Cortex of kidney (tissue), 1 donor: ENCODE results near the gene CX3CR1.
"Not testable (repeated sequence)": the region's sequence is repeated elsewhere in the genome, so short reads cannot be mapped to it uniquely, and the experiment has no call there.

ENCODE experiments used
- DNase-seq: peaks from one replicate; lab custom pipeline; 2025; lab: John Stamatoyannopoulos, UW

The CX3CR1 gene

DNA sequence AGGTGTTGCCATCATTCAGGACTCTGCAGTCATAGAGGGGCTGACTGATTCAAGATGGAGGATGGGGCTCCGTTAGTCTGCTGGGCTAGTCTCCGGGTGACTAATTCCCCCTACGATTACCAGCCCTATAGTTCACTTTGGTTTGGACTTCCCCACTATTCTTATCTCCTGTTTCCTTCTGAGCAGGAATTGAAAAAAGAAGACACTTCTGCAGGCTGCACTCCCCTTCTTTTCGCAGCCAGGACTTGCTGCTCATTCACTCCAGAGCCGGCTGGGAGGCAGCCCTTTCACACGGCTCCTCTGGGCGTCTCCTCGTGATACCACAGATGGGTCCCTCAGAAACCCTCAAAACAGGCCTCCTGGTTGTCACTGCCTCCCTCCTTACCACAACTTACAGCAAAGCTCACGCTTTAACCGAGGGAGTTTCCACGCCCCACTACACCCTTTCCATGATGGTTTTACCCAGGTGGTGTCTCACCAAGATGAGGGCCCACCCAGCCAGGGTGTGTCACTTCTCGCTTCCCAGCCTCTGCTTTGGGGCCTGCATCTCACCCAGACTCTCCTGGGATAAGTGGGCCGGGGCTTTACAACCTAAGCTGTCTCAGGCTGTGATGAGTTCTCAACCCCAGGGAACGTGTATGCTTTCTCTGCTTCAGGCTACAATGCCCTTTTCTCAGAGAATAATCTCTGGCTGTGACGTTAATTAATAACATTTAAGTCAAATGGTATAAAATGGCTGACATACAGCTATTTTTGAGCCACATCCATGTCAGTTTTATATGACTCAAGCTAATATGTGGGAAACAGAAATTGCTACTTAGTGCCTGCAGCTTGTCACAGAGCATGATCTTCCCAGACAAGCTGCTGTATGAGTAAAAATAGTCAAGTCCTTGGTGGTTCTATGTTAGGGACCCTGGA, 11.9 kb downstream of the CX3CR1 start:
- DNase-seq, result no peak

DNA sequence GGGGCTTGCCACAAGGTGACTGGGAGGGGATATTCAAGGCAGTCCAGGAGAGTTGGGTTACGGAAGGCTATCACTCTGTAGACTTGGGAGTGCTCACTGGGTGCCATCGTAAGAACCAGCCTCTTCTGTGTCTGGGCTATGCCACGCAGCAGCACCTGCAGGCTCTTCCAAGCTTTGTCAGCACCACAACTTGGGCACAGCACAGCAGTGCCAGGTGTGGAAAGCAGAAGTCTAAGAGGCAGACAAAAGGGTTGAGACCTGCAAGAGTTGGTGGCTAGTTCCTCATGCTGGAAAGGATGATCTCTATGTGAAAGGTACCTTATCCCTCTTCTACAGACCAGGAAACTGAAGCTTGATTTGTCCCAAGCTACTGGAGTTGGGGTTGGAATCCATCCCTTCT, 15.8 kb downstream of the CX3CR1 start:
- no peak for DNase-seq

DNA sequence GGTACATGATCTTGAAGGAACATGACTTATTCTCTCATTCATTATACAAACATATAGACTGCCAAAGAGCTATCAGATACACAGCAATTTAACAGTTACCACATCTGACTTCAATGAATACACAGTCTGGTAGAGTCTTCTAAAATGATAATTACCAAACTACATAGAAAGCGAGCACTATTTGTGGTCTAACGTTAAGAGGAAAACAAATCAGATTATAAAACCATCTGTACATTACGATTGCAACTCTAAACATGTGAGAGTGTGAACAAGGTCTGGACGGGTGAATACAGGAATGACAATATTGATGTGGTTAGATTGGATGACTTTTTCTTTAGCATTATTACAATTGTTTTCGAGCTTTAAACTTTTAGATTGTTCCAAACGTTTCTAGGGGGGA, 16.3 kb downstream of the CX3CR1 start:
- DNase-seq, result no peak

DNA sequence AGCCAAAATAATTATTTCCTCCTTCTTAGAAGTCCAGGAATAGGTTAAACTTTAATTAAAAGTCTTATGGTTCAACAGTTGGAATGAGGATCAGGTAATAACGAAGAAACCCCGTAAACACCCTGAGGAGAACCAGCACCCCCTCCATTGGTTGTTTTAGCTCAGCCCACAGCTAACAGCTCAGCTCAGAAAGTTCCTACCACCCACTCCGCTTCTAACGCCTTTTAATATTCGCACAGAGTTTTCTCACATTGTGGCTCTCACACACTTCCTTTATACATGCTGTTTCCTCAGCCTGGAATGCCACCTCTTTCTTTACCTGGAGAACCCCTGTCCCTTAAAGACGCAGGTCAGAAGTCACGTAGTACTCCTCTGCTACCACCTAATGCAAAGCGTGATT, 17.0 kb downstream of the CX3CR1 start:
- DNase-seq, result no peak

DNA sequence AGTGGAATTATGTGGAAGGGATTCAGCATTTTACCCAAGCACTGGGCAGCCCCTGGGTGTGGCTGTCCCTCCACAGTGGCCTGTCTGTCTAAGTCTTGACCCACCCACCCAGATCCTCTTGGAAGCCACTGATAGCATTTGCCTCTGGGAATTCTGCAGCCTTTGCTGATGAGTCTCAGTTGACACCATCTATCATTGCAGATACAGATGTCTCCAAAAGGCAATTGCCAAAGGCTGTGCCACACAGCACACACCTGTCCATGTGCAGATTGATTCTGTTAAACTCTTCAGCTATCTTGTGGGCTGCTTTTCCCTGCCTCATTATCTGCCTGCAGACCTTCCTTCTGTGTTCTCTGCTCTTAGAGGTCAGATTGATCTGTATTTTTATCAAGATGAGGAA, 18.1 kb downstream of the CX3CR1 start:
- no peak for DNase-seq

DNA sequence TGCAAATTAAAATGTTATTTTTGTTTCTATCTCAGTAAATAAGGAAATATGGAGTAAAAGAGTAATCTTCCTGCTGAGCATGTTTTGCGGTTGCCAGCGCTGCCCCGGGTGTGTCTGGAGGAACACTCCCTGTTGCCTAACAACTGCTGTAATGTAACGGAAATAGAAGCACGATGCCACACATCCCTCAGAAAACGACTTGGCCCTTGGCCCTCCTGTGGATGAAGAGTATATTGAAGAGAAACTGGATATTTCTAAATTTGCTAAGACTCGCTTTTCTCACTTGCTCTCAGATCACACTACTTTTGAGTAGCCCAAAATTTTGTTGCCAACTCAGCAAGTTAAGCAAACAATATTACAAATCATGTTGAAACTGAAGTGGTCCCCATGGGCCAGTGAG, 18.9 kb downstream of the CX3CR1 start:
- no peak for DNase-seq

DNA sequence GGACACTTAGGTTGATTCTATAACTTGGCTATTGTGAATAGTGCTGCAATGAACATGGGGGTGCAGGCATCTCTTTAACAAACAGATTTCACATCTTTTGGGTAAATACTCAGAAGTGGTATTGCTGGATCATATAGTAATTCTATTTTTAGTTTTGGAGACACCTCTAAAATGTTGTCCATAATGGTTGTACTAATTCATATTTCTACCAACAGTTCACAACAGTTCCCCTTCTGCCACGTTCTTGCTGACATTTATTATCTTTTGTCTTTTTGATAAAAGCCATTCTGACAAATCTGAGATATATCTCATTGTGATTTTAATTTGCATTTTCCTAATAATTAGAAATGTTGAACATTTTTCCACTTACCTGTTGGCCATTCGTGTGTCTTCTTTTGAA, 19.5 kb downstream of the CX3CR1 start:
- no peak for DNase-seq

DNA sequence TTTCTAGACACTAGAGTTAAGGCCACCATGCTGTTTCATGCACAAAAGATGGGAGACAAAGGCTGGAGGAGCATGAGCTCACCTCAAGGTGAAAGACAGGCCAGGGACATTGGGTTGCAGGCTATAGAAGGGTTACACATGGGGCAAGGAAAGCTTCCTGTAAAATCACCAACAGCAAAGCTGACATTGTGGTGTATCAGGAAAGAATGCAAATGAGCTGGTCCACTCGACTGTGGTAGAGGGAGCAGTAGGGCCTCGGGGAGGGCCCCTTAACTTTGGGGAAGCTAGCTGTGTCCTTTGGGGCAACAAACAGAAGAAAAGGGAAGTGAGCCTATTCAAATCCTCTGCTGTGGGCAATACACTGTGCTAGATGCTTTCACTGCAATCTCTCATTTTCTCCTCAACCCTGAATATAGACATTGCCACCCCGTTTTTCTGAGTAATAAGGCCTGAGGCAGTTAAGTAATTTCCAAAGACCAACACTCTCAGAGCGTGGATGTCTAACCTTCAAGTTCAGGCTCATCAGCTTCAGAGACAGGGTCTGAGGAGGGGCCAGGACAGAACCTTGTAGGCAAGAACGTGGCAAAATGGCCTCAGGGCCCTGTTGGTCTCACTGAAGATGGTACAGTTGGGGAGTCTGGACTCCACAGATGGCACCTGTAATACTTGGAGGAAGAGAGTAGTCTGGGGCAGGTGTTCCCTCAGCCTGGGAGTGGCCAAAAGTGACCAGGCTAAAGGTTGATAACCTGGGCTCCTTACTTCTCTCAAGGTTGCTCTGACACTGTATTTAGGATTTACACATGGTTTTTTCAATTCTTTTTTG, 24.1 kb downstream of the CX3CR1 start:
- DNase-seq, result no peak

DNA sequence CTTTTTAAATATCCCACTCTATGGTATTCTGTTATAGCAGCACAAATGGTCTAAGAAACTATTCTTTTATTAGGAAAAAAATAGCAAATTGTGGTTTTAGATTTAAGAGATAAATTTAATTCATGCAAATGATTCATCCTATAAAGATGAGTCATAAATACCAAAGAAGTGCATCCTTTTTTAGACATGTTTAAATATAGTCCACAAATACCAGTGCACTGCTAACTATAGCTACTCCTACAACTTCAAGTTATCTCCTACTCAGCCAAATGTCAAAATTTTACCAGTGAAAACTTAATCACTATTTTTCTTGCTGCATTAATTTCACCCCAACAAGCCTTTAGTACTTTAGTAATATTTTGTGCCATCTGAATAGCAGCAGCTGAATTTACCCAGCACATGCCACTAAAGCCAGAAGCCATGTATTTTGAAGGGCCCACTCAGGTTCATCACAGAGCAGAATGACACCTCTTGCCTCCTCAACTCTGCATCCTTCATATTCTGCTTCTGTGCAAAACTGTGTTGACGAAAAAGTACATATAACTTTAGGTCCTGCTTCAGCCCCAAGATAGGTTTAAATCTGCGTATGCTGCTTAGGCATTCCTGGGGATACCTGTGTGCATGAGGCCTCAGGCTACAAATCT, 24.9 kb downstream of the CX3CR1 start:
- DNase-seq, result no peak

DNA sequence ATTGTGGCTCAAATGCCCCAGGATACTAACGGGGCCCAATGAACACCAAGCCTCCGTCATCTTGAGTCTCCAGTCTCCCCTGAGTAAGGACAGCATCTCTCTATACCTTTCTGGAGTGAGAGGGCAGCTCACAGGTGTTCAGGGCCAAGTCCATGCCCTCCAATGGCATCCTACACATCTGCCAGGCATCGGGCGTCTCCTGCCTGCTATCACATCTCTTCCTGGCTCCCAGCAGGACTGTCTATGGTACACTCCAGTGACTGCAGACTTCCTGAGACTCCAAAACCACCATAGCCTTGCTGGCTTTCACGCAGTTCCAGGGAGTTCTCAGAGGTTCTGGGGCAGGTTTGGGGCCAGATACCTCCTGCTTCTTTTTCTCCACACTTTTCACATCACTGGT, 28.3 kb downstream of the CX3CR1 start:
- DNase-seq, result no peak

DNA sequence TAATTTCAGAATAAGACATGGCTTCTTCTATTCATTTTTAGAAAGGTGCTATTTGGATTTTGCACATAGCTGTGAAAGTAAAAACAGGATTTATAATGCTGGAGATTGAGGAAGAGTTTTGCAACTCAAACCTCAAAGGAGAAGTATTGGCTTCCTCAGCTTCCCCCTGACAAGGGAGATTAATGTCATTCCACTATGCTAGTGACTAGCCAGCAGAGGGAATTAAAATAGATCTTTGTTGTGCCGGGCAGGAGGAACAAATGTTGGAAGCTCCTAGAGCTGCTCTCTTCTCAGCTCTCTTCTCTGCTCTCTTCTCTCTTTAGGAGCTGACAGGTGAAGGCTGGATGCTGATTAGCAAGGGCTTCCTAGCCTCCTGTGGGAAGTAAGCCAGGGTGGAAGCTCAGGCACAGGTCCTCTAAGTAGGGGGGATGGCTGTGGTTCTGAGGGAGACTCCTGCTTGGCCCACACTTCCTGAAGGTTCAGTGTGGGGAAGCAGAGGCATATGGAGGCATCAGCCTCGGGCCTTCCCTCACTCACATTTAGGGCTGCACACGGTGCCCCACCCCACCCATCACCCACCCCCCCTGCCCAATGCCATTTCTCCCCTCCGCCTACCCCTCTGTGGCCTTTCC, 29.6 kb downstream of the CX3CR1 start:
- DNase-seq, result no peak

DNA sequence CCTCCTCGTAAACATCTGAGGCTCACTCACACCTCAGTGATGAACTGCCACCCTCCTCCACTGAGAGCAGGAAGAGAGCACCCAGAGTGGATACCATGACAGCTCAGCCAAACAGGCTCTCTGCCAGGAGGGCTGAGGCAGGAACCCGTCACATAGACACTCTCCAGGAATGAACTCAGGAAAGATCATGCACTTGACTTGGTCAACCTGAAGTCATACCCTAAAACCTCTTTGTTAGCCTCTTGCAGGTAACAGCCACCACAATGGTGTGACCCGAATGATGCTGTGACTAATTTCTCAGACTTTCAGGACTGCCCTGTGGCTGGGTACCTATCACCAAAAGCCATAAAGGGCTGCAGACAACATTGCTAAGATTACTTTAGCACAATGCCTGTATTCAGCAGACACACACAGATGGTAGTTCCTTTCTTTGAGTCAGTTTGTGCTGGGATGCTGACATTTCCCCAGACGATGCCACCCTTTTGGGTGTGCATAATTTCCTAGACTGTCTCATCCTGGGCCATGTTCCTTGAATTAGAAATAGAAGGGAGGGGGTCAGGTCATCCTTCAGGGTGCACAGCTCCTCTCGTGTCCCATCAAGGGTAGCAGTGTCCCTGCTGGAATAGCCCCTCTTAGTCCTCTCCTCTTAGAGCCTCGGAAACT, 30.3 kb downstream of the CX3CR1 start:
- DNase-seq, result no peak

DNA sequence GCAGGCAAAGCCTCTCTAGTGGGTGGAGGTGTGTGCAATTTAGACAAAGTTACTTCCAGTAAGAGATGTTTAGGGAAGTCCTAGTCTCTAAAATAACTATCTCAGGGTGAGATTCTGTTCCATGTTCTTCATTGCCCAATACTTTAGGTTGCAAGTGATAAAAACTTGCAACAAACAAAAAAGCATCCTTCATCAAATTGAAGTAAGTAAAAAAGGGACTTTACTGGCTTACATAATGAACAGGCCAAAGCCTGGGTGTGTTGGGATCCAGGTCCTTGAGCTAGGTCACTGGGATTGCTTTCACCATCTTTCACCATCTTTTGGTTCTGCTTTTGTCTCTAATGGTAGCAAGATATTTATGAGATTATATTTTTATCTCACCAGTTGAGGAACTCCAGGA, 38.3 kb downstream of the CX3CR1 start:
- no peak for DNase-seq

DNA sequence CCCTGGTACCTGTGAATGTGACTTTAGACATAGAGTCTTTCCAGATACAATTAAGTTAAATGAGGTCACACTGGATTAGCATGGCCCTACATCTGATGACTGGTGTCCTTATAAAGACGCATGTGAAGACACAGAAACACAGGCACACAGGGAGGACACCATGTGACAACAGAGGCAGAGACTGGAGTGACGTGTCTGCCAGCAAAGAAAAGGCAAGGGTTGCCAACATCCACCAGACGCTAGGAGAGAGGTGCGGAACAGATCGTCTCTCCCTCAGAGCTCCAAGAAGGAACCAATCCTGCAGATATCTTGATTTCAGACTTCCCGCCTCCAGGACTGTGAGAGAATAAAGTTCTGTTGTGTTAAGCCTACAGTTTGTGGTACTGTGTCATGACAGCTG, 42.8 kb downstream of the CX3CR1 start:
- no peak for DNase-seq

DNA sequence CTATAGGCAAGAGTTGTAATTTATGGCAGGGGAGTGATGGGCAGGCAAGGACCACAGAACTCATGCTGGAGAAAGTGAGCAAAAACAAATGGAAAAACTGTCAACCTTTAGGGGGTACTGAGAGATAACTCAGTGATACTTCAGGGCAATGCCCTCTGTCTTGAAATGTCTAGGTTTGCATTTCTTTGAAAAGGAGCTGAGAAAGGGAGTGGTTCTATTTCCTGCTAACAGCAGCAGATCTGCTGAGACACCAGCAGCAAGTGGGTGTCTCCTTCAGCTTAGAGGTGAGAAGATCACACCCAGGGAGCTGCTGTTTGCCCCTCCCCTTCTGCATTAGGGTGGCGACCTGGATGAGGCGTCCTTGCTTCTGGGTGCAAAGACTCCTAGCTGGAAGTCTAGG, 45.2 kb downstream of the CX3CR1 start:
- no peak for DNase-seq

DNA sequence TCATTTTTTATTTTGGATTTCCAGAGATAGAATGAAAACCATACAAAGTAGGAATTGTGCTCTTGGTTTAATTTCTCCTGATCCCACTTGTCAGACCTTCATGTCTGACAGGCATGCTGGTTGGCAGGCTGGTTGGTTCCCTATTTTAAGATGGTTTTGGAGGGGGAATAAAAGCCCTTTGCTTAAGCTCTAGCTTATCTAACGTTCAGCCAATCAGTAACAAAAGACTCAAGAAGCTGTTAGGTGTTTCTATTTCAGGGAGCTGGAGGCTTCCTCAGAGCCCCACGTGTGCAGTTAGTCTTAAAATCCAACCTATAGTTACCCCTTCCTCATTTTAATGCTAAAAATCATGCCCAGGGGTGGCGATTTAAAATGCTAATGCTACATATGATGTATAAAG, 47.0 kb downstream of the CX3CR1 start:
- no peak for DNase-seq

DNA sequence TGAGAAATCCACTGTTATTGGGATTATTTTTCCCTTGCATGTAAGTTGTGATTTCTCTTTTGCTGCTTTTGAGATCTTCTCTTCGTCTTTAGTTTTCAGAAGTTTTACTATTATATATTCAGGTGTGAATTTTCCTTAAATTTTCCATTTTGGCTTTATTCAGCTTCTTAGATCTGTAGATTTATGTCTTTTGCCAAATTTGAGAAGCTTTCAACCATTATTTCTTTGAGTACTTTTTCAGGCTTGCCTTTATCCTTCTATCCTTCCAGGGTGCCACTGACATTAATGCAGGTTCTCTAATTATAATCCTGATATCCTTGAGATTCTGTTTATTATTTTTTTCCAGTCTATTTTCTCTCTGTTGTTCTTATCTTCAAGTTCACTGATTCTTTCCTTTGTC, 49.4 kb downstream of the CX3CR1 start:
- DNase-seq, result no peak

DNA sequence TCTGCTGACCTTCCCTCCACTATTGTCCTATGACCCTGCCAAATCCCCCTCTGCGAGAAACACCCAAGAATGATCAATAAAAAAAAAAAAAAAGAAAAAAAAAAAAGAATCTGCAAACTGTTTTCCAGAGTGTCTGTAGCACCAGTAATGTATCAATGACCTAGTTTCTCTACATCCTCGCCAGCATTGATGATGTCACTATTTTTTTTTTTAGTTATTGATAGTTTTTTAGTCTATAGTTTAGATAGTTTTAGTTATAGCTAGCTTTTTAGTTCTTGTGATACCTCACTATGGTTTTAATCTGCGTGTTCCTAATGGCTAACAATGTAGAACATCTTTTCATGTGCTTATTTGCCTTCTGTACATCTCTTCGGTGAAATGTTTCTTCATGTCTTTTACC, 51.3 kb downstream of the CX3CR1 start:
- DNase-seq, result no peak

DNA sequence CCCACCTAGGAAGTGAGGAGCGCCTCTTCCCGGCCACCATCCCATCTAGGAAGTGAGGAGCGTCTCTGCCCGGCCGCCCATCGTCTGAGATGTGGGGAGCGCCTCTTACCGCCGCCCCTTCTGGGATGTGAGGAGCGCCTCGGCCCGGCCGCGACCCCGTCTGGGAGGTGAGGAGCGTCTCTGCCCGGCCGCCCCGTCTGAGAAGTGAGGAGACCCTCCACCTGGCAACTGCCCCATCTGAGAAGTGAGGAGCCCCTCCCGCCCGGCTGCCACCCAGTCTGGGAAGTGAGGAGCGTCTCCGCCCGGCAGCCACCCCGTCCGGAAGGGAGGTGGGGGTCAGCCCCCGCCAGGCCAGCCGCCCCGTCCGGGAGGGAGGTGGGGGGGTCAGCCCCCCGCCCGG, 52.2 kb downstream of the CX3CR1 start:
- DNase-seq, result not testable (repeated sequence)

DNA sequence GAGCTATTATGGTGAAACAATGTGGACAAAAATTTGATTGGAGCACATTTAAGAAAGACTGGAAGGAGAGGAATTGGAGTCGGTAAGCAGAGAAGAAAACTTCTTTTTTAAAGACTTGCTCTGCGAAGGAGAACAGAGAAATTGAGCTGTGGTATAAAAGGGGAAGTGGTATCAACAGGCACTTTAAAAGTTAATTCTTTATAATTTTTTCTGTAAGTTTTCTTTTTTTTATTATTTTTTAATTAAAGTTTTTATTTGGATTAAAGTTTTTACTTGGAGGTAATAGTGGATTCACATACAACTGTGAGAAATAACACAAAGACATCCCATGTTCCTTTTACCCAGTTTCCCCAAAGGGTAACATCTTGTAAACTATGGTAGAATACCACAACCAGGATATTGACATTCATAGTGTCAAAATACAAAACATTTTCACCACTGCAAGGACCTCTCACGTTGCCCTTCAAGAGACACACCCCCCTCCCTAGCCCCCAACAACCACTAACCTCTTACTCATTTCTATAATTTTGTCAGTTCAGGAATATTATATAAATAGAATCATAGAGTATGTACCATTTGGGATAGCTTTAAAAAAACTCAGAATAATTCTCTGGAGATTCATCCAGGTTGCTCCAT, 53.6 kb downstream of the CX3CR1 start:
- DNase-seq, result no peak

DNA sequence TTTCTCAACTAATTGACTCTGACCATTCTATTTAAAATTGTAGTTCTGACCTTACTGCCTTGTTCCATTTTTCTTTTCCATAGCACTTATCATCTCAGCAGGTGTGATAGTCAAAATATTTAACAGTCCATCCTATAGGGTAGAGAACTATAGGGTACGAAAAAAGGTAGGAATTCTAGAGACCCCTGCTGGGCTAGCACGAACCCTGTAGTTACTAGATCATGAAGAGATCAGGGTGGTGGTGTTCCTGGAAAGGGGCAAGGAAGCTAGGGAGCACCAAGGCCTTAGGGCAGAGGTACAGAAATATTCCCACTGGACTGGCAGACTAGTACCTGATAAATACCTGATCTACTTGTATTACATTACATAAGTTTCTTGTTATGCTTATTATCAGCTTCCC, 55.5 kb downstream of the CX3CR1 start:
- no peak for DNase-seq
